MM.1S (cell line): ENCODE results near the gene PGF.

ENCODE experiments used
- DNase-seq: peaks from one replicate; pipeline ENCODE4 v3.0.0-alpha.2; 2015
- H2AFZ ChIP-seq: fragments of 300-600 bp; sonication (generic); 2 replicates; pipeline ENCODE4 v1.6.0; 2016; ENCODE audit warnings: antibody characterized with exemption, low read length
- H3F3A ChIP-seq: fragments of 300-600 bp; sonication (generic); 2 replicates; pipeline ENCODE4 v1.6.1; 2016; ENCODE audit warnings: mild to moderate bottlenecking, antibody characterized with exemption, low read length, moderate library complexity, mixed read lengths; ENCODE audit not compliant: insufficient read depth
- H3K27ac ChIP-seq: fragments of 300-600 bp; sonication (generic); 2 replicates; pipeline ENCODE4 v1.5.1; 2016; ENCODE audit warnings: mild to moderate bottlenecking, low read length
- H3K27me3 ChIP-seq: fragments of 300-600 bp; sonication (generic); replicated peaks from 2 replicates; pipeline ENCODE4 v1.6.0; 2016; ENCODE audit warnings: low read length; ENCODE audit not compliant: insufficient read depth
- H3K36me3 ChIP-seq: fragments of 300-600 bp; sonication (generic); replicated peaks from 2 replicates; pipeline ENCODE4 v1.6.1; 2016; ENCODE audit warnings: mild to moderate bottlenecking, low read length, mixed read lengths; ENCODE audit not compliant: insufficient read depth
- H3K4me1 ChIP-seq: fragments of 300-600 bp; sonication (generic); 2 replicates; pipeline ENCODE4 v1.6.1; 2016; ENCODE audit warnings: low read length, mixed read lengths
- H3K4me2 ChIP-seq: fragments of 300-600 bp; sonication (generic); 2 replicates; pipeline ENCODE4 v1.6.0; 2016; ENCODE audit warnings: low read depth, low read length
- H3K4me3 ChIP-seq: fragments of 300-600 bp; sonication (generic); 2 replicates; pipeline ENCODE4 v1.5.1; 2016; ENCODE audit warnings: low read length, mixed read lengths
- H3K79me2 ChIP-seq: fragments of 300-600 bp; sonication (generic); 2 replicates; pipeline ENCODE4 v1.6.1; 2016; ENCODE audit warnings: mixed run types, low read length, mixed read lengths
- H3K9ac ChIP-seq: fragments of 300-600 bp; sonication (generic); 2 replicates; pipeline ENCODE4 v1.6.1; 2016; ENCODE audit warnings: low read length, mixed read lengths
- H3K9me2 ChIP-seq: fragments of 300-600 bp; sonication (generic); replicated peaks from 2 replicates; pipeline ENCODE4 v1.6.1; 2016; ENCODE audit warnings: mild to moderate bottlenecking, low read length, mixed read lengths; ENCODE audit not compliant: insufficient read depth
- H3K9me3 ChIP-seq: fragments of 300-600 bp; sonication (generic); replicated peaks from 2 replicates; pipeline ENCODE4 v1.6.1; 2016; ENCODE audit warnings: mild to moderate bottlenecking, low read length, mixed read lengths; ENCODE audit not compliant: insufficient read depth
- H4K20me1 ChIP-seq: fragments of 300-600 bp; sonication (generic); 2 replicates; pipeline ENCODE4 v1.6.1; 2016; ENCODE audit warnings: mild to moderate bottlenecking, low read length, moderate library complexity, mixed read lengths; ENCODE audit not compliant: insufficient read depth
- CTCF ChIP-seq: fragments of 300-600 bp; sonication (generic); IDR thresholded peaks from 2 replicates; pipeline ENCODE4 v1.5.1; 2016; ENCODE audit warnings: antibody characterized with exemption, low read length, mixed read lengths
- EZH2 ChIP-seq: fragments of 300-600 bp; sonication (generic); optimal IDR thresholded peaks from 2 replicates; pipeline ENCODE3; 2017; ENCODE audit warnings: low read depth, mild to moderate bottlenecking, antibody characterized with exemption, low read length, mixed read lengths
- EZH2phosphoT487 ChIP-seq: fragments of 300-600 bp; sonication (generic); IDR thresholded peaks from 2 replicates; pipeline ENCODE4 v1.6.1; 2018; ENCODE audit warnings: antibody characterized with exemption, low read length

Gene PGF

DNA sequence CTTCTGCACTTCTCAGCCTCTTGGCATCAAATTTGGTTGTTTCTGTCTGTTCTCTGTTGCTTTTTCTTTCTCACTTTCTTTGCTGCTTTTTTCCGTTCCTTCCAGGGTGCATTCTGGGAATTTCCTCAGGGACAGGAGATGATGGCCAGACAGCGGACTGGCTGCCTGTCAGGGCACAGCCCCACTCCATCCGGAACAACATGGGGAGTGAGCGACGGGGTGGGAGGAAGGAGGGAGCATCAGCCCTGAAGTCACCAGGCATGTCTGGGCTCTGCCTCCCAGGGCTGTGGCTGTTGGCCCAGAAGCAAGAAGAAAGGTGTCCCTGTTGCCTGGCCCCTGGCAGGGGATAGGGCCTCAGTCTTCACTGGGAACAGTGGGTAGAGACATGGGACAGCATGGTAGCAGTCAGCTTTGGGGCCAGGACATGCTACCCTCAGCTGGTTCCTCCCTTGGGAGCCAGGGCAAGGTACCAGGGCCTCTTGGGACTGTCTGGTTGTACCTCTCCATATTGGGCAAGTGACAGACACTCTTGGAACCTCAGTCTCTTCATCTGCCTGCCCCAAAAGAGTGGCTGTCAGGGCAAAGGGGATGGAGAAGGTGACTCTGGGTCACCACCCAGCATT is 8.6 kb downstream of the PGF start:
- Histone ChIP-seq H3K79me2 (no peaks in the 10 kb centered on the region), H3K4me3 (no peak overlapping the region), H3K9ac (no peak overlapping the region), H2AFZ (no peak overlapping the region), H3K4me2 (peak overlapping the region; percentile 50; the same call in 1 of the 2 replicates), H3F3A (no peaks in the 10 kb centered on the region), H3K9me2 (no peaks in the 10 kb centered on the region), H3K27ac (no peak overlapping the region), H4K20me1 (no peaks in the 10 kb centered on the region), H3K9me3 (no peaks in the 10 kb centered on the region), H3K27me3 (no peaks in the 10 kb centered on the region), H3K36me3 (no peaks in the 10 kb centered on the region), H3K4me1 (no peaks in the 10 kb centered on the region)
- TF ChIP-seq CTCF = no peak
- no peak for TF ChIP-seq EZH2
- TF ChIP-seq EZH2phosphoT487 = no peak
- DNase-seq = no peak

DNA sequence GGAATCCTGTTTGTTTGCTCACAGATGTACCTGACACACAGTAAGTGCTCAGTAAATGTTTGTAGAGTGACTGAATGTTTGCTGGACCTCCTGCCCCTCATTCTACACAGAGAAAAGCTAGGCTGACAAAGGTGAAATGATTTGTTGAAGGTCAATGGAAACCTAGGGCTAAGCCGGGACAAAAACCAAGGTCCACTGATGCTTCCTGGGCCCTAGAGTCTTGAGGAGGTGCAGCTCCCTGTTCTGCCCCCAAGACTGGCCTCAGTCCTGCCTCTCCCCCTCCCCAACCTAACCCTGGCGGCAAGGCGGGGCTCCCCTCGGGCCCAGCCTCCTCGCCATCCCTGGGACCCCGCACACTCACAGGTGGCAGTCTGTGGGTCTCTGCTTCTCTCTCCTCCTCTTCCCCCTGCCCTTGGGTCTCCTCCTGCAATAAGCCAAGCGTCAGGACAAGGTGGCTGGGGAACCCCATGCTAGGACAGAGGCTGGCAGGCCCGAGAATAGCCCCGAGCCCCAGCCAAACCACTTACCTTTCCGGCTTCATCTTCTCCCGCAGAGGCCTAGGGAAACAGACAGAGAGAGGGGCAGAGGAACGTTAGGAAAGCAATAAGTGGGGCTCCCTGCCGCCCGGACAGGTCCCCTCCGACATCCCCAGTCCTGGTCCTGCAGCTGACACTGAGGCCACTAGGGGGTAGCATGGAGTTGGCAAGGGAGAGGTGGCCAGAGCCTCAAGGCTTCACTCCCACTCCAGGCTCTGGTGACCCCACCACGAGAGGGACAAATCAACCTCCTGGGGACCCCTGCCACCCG is 9.3 kb downstream of the PGF start:
- Histone ChIP-seq H3K79me2 (no peaks in the 10 kb centered on the region), H3K27ac (no peak overlapping the region), H3K27me3 (no peaks in the 10 kb centered on the region), H3K4me2 (peak overlapping the region; percentile 50; the same call in 1 of the 2 replicates), H3K9me2 (no peaks in the 10 kb centered on the region), H3F3A (no peaks in the 10 kb centered on the region), H3K36me3 (no peaks in the 10 kb centered on the region), H2AFZ (no peak overlapping the region), H3K9me3 (no peaks in the 10 kb centered on the region), H3K9ac (no peak overlapping the region), H3K4me1 (no peaks in the 10 kb centered on the region), H3K4me3 (no peak overlapping the region), H4K20me1 (no peaks in the 10 kb centered on the region)
- DNase-seq = peak; percentile 44
- TF ChIP-seq EZH2 (no peak), CTCF (peak; percentile 66), EZH2phosphoT487 (no peak)

DNA sequence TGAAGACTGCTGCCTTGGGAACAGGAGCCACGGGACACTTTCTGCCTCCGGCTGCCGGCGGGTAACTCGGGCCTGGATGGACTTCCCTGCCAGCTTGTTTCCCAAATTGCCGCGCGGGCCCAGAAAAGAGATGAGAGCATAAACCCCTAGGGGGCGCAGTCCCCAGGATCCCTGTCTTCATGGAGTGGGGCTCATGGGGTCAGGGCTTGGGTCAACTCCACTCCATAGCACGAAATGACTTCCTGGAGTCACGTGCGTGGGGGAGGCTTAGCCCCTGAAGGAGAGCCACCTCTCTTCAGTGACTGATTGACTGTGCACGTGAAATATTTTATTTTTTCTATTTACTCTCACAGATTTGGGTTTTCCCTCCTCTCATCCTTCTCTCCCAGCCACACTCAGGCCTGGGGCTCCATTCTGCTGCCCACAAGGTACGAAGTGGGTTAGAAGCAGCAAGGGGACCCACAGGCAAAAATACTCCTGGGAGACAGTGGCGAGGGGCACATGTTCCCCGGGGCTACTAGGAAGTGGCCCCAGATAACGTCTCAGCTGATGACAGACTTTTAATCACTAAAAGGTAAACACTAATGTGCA is 10.0 kb downstream of the PGF start:
- Histone ChIP-seq H3K79me2 (no peaks in the 10 kb centered on the region), H3K27me3 (no peaks in the 10 kb centered on the region), H3K36me3 (no peaks in the 10 kb centered on the region), H3K4me3 (no peak overlapping the region), H4K20me1 (no peaks in the 10 kb centered on the region), H3K27ac (no peak overlapping the region), H3K4me1 (no peaks in the 10 kb centered on the region), H2AFZ (no peak overlapping the region), H3K9ac (no peak overlapping the region), H3F3A (no peaks in the 10 kb centered on the region), H3K9me3 (no peaks in the 10 kb centered on the region), H3K4me2 (no peak overlapping the region), H3K9me2 (no peaks in the 10 kb centered on the region)
- DNase-seq = peak; percentile 16
- no peak for TF ChIP-seq EZH2phosphoT487
- no peak for TF ChIP-seq EZH2
- peak; percentile 45 for TF ChIP-seq CTCF
